Middle frontal gyrus (tissue), 1 donor: Measurements from ENCODE around the gene TMEM101.
"Not testable (repeated sequence)": the region's sequence is repeated elsewhere in the genome, so short reads cannot be mapped to it uniquely, and the experiment has no call there.

ENCODE experiments used
- DNase-seq: peaks from one replicate; pipeline ENCODE4 v3.0.0-alpha.2; 2015; ENCODE audit warnings: low spot score; ENCODE audit errors: extremely low spot score

TMEM101 gene

DNA sequence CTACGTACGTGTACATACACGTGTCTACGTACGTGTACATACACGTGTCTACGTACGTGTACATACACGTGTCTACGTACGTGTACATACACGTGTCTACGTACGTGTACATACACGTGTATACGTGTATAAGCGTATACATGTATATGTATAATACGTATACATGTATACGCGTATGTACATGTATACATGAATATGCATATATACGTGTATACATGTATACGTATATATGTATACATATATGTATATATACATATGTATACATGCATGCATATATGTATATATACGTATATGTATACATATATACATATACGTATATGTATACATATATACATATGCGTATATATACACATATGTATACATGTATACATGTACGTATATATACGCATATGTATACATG, 38.9 kb downstream of the TMEM101 start:
- no peak for DNase-seq

DNA sequence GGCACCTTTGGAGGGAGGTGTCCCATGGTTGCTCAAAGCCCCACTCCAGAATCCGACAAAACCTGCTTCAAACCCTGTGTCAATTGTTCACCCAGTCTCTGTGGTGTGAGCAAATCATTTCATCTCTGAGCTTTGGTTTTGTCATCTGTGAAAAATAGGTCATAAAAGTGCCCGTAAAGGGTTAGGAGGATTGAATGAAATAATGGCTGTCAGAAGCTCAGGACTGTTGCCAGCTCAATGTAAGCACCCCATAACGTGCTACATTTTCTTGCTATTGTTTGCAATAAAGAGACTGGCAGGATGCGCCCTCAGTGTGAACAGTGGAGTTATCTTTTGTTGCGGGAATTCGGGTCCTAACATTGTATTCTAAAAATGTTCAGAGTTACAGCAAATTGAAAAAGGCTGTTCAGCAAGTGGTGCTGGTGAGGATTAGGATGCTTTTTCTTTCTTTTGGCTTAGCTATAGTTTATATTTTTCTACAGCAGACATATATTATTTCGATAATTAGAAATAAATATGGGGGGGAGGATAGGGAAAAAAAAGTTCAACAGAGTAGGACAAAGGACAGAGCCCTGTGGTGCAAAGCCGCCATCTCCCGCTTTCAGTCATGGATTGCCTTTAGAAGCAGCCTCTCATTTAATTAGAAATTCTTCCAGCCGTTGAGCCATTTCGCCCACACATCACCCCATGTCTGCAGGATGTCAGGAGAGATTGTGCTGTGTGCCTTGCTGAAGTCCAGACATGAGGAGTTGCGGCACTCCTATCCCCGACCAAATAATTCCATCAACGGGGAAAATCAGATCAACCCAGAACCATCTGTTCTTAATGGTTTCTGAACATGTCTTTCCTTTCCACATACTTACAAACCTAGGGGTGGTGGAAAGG, 40.1 kb downstream of the TMEM101 start:
- no peak for DNase-seq

DNA sequence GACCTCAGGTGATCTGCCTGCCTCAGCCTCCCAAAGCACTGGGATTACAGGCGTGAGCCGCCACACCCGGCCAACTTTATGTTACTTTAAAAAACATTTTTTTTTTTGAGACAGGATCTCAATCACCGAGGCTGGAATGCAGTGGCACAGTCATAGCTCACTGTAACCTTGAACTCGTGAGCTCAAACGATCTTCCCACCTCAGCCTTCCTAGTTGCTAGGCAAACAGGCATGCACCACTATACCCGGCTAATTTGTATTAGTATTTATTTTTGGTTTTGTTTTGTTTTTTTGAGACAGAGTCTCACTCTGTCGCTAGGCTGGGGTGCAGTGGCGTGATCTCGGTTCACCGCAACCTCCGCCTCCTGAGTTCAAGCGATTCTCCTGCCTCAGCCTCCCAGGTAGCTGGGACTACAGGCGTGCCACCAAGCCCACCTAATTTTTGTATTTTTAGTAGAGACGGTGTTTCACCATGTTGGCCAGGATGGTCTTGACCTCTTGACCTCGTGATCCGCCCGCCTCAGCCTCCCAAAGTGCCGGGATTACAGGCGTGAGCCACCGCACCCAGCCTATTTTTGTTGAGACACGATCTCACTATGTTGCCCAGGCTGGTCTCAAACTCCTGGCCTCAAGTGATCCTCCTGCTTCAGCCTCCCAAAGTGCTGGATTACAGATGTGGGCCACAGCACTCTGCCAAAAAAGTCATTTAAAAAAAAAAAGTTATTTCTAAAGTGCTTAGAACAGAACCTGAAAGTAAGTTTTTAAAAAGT, 42.1 kb downstream of the TMEM101 start:
- not testable (repeated sequence) for DNase-seq

DNA sequence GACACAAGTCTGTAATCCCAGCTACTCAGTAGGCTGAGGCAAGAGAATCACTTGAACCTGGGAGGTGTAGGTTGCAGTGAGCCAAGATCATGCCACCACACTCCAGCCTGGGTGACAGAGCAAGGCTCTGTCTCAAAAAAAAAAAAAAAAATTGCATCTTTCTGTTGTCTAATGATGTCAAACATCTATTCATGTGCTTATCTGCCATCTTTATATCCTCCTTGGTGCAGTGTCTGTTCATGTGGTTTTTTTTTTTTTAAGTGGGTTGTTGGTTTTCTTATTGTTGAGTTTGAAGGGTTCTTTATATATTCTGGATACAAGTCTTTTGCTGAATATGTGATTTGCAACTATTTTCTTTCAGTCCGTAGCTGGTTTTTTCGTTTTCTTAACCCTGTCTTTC, 43.3 kb downstream of the TMEM101 start:
- DNase-seq: not testable (repeated sequence)

DNA sequence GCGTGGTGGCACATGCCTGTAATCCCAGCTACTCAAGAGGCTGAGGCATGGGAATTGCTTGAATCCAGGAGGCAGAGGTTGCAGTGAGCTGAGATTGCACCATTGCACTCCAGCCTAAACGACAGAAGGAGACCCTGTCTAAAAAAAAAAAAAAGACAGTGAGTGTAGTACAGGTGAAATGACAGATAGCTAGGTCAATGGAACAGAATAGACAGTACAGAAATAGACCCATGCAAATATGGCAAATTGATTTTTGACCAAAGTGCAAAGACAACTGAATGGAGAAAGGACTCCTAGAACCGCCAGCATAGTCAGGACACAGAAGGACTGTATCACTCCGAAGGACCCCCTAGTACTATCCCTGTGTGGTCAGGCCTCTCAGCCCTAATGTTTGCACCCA, 44.4 kb downstream of the TMEM101 start:
- no peak for DNase-seq

DNA sequence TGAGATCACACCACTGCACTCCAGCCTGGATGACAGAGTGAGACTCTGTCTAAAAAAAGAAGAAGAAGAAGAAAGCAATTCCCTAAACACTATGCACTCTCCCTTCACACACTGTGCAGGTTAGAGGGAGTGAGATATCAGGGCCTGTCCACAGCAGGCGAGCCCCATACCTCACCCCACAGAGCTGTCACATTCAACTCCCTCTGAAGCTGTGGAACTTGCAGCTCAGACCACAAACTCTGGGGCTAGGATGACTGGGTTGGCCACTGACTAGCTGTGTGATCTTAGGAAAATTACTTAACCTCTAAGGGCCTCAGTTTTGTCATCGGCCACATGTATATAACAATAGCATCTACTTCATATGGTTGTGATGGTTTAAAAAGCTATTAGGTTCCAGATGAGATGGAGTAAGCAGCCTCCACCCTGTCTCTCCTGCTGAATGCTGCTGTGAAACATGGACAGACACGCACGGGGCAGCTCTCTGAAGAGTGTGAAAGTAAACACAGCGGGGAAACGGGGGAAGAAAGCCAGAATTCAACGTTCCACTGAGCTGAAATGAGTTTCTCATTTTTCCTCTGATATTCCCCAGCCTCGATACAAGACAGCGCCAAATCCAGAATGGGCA, 47.4 kb downstream of the TMEM101 start:
- DNase-seq: no peak

DNA sequence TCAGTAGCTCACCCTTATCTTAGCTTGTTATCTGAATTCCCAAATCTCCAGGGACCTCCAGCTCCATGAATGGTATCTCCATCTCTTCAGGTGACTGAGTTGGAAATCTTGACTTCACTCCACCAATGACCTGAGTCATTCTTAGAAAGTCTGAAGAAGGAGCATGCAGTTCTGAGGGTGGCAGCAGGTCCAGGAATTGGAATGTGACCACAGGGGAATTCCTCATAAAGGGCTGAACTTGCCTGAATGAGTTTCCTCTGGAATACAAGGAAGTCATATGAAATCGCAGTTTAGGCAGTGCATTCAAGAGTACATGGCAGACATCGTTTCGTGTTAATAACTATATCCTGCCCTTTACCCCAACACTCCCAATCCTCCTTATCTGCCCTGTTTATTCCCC, 48.5 kb downstream of the TMEM101 start:
- no peak for DNase-seq

DNA sequence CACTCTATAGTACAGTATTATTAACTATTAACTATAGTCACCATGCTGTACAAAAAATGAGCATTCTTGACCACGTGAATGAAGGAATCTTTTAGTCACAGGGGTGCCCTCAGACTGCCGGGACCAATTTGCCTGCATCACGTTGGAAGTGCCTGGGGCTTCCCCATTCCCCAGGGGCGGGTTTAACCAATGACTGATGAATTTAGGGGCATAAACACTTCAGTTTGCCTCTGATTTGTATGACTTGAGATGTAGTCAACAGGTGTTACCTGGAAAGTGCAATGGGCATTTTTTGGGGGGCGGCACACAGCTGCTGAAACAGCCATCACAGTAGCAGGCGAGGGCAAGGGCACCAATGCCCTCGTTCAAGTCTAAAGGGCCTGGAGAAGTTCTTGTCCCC, 52.3 kb downstream of the TMEM101 start:
- DNase-seq: no peak

DNA sequence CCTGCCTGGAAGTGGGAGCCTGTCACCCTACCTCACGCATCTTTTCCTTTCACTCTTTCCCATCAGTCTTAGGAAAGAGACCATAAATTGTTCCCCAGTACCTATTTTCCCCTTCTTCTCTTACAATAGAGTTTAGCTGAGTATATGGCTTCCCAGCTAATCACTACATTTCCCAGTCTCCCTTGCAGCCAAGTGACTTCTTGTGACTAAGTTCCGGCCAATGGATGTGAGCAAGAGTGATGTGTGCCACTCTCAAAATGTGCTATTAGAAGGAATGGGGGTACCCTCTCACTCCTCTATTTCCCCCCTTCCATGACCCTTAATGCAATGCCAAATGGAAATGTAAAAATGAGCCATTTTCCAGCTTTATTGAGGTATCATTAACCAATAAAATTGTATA, 52.8 kb downstream of the TMEM101 start:
- no peak for DNase-seq

DNA sequence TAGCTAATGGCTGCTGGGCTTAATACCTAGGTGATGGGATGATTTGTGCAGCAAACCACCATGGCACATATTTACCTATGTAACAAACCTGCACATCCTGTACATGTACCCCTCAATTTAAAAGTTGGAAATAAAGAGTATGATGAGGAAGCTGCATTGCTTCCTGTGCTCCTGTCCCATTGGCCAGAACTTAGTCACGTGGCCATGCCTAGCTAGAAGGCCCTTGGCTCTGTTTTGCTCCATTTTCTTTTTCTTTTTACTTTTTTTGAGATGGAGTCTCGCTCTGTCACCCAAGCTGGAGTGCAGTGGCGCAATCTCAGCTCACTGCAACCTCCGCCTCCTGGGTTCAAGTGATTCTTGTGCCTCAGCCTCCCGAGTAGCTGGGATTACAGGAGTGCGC, 53.5 kb downstream of the TMEM101 start:
- not testable (repeated sequence) for DNase-seq
